OCI-LY3 (cell line): ENCODE data around the gene PPP6R3.

Experiments
- CTCF ChIP-seq: fragments of 200-600, 300-600 bp; sonication (generic); IDR thresholded peaks from 2 replicates; pipeline ENCODE4 v1.5.1; 2014; ENCODE audit warnings: antibody characterized with exemption, low read length, low read depth
- EZH2phosphoT487 ChIP-seq: fragments of 200-600 bp; shearing (Covaris generic); IDR thresholded peaks from 2 replicates; pipeline ENCODE4 v1.6.1; 2018; ENCODE audit warnings: antibody characterized with exemption, mixed run types, low read depth

- no peak for TF ChIP-seq CTCF
- no peak for TF ChIP-seq EZH2phosphoT487
Measured at GRCh38 chr11:68445531-68446035, 15.0 kb upstream of the PPP6R3 start.
